Measurements from ENCODE around the gene HLA-DOB. TPM values are rescaled to one million over a fixed set of nuclear protein-coding genes. Genes with fewer than 3 reads are reported as not detected.

Gene HLA-DOB
- total RNA-seq, 2 experiments from 2014 or later, result 2.7 to 3.9 TPM

GRCh38 chr6:32840604-32841246 is 23.9 kb upstream of the HLA-DOB start:
- CTCF ChIA-PET, result interaction anchor here (0.9 to 11.5 kb wide), 7 partner anchors 10 to 143 kb away, joined by 3 to 318 read pairs (median 17); partner anchors contain the start of genes BRD2, PSMB9 and TAP1
- DNase-seq (peak; percentile 87), ATAC-seq (peak; percentile 3)
- H3K9me3 Mint-ChIP-seq (ENCODE audit: low read depth), result no peaks in the 10 kb centered on the region
- peak overlapping the region; percentile 95 for H3K27ac Mint-ChIP-seq
- peaks cover 71% of the 10 kb centered on the region for H3K36me3 Mint-ChIP-seq
- peaks cover 58% of the 10 kb centered on the region for H3K4me1 Mint-ChIP-seq
- no peaks in the 10 kb centered on the region for H3K27me3 Mint-ChIP-seq
- H3K4me3 Mint-ChIP-seq, result peak overlapping the region; percentile 86

- H3K27ac Mint-ChIP-seq, result peak overlapping the region; percentile 95
- H3K4me1 Mint-ChIP-seq, result peaks cover 67% of the 10 kb centered on the region
- no peaks in the 10 kb centered on the region for H3K27me3 Mint-ChIP-seq
- no peak for ATAC-seq
- H3K4me3 Mint-ChIP-seq, result no peak overlapping the region
- CTCF ChIA-PET, result interaction anchor here (1.0 to 11.5 kb wide), 22 partner anchors 11 to 660 kb away, joined by 3 to 318 read pairs (median 8); partner anchors contain the start of genes BRD2, HLA-DMA, PSMB9 and TAP1
- H3K36me3 Mint-ChIP-seq, result peaks cover 71% of the 10 kb centered on the region
- DNase-seq, result no peak
- H3K9me3 Mint-ChIP-seq (ENCODE audit: low read depth), result no peaks in the 10 kb centered on the region
These were observed 22.6 kb upstream of the HLA-DOB start for GRCh38 chr6:32839356-32839755.

GRCh38 chr6:32838114-32838958 is 21.5 kb upstream of the HLA-DOB start, which contains the start of gene TAP2:
TSS of gene TAP2 (minus strand) at chr6:32838739. CDS start at chr6:32838233, 506 bp downstream.
- Mint-ChIP-seq H3K9me3 (ENCODE audit: low read depth) (no peaks in the 10 kb centered on the region), H3K27me3 (no peaks in the 10 kb centered on the region), H3K4me1 (peaks cover 77% of the 10 kb centered on the region), H3K36me3 (peaks cover 77% of the 10 kb centered on the region), H3K4me3 (peak within 1 kb of the TSS; percentile 94), H3K27ac (peak within 1 kb of the TSS; percentile 95)
- DNase-seq (peak; percentile 98), ATAC-seq (peak; percentile 82)
- CTCF ChIA-PET, result interaction anchor here (0.6 to 11.5 kb wide), 41 partner anchors 10 to 659 kb away, joined by 3 to 318 read pairs (median 5); partner anchors contain the start of genes BRD2, HLA-DMA, HLA-DPB1 and PSMB9

GRCh38 chr6:32837651-32838113 is 20.9 kb upstream of the HLA-DOB start:
- CTCF ChIA-PET, result interaction anchor here (0.8 to 11.5 kb wide), 29 partner anchors 9 to 642 kb away, joined by 3 to 318 read pairs (median 6); partner anchors contain the start of genes BRD2, HLA-DMA, HLA-DPB1 and PSMB9
- DNase-seq (no peak), ATAC-seq (no peak)
- Mint-ChIP-seq H3K4me3 (peak overlapping the region; percentile 94), H3K27me3 (no peaks in the 10 kb centered on the region), H3K9me3 (ENCODE audit: low read depth) (no peaks in the 10 kb centered on the region), H3K4me1 (peaks cover 83% of the 10 kb centered on the region), H3K36me3 (peaks cover 77% of the 10 kb centered on the region), H3K27ac (peak overlapping the region; percentile 95)

GRCh38 chr6:32836873-32837272 is 20.1 kb upstream of the HLA-DOB start:
- ATAC-seq (no peak), DNase-seq (no peak)
- H3K4me3 Mint-ChIP-seq, result peak overlapping the region; percentile 94
- no peaks in the 10 kb centered on the region for H3K9me3 Mint-ChIP-seq (ENCODE audit: low read depth)
- H3K4me1 Mint-ChIP-seq, result peaks cover 85% of the 10 kb centered on the region
- peaks cover 74% of the 10 kb centered on the region for H3K36me3 Mint-ChIP-seq
- no peaks in the 10 kb centered on the region for H3K27me3 Mint-ChIP-seq
- CTCF ChIA-PET, result interaction anchor here (0.8 to 11.5 kb wide), 4 partner anchors 9 to 43 kb away, joined by 3 to 318 read pairs (median 154); partner anchors contain the start of genes PSMB9 and TAP1
- peak overlapping the region; percentile 95 for H3K27ac Mint-ChIP-seq

- H3K36me3 Mint-ChIP-seq, result peaks cover 75% of the 10 kb centered on the region
- CTCF ChIA-PET, result interaction anchor here (0.6 to 3.1 kb wide), 3 partner anchors 33 to 149 kb away, joined by 3 to 16 read pairs (median 3); no protein-coding TSS in a partner anchor
These were observed 18.5 kb upstream of the HLA-DOB start for GRCh38 chr6:32835167-32835893.

GRCh38 chr6:32833664-32834063 is 16.9 kb upstream of the HLA-DOB start:
- no peak for DNase-seq
- Mint-ChIP-seq H3K36me3 (peaks cover 84% of the 10 kb centered on the region), H3K27me3 (no peaks in the 10 kb centered on the region), H3K27ac (no peak overlapping the region), H3K9me3 (ENCODE audit: low read depth) (no peaks in the 10 kb centered on the region), H3K4me1 (peaks cover 73% of the 10 kb centered on the region), H3K4me3 (no peak overlapping the region)
- ATAC-seq, result no peak
- CTCF ChIA-PET, result interaction anchor here (3.1 kb wide), 1 partner anchor 34 kb away, joined by 16 read pairs; no protein-coding TSS in a partner anchor

More at GRCh38 chr6:32835167-32835893, 18.5 kb upstream of the HLA-DOB start:
- DNase-seq, result no peak
- ATAC-seq, result no peak
- Mint-ChIP-seq H3K27ac (peak overlapping the region; percentile 26), H3K4me3 (peak overlapping the region; percentile 34), H3K27me3 (no peaks in the 10 kb centered on the region), H3K4me1 (peaks cover 80% of the 10 kb centered on the region), H3K9me3 (ENCODE audit: low read depth) (no peaks in the 10 kb centered on the region)

- ATAC-seq, result no peak
- no peak overlapping the region for H3K4me3 Mint-ChIP-seq
These were observed 15.7 kb upstream of the HLA-DOB start for GRCh38 chr6:32832535-32832934.

GRCh38 chr6:32830936-32831335 is 14.1 kb upstream of the HLA-DOB start:
- Mint-ChIP-seq H3K4me1 (peaks cover 73% of the 10 kb centered on the region), H3K9me3 (ENCODE audit: low read depth) (no peaks in the 10 kb centered on the region), H3K27ac (no peak overlapping the region), H3K27me3 (no peaks in the 10 kb centered on the region), H3K36me3 (peaks cover 79% of the 10 kb centered on the region), H3K4me3 (no peak overlapping the region)
- CTCF ChIA-PET, result interaction anchor here (1.6 kb wide), 1 partner anchor 37 kb away, joined by 6 read pairs; no protein-coding TSS in a partner anchor
- ATAC-seq (no peak), DNase-seq (no peak)

More at GRCh38 chr6:32832535-32832934, 15.7 kb upstream of the HLA-DOB start:
- Mint-ChIP-seq H3K36me3 (peaks cover 92% of the 10 kb centered on the region), H3K27me3 (no peaks in the 10 kb centered on the region), H3K27ac (no peak overlapping the region), H3K4me1 (peaks cover 81% of the 10 kb centered on the region), H3K9me3 (ENCODE audit: low read depth) (no peaks in the 10 kb centered on the region)
- no peak for DNase-seq
- CTCF ChIA-PET, result interaction anchor here (0.9 to 1.5 kb wide), 3 partner anchors 11 to 152 kb away, joined by 3 to 5 read pairs (median 4); no protein-coding TSS in a partner anchor

GRCh38 chr6:32830017-32830416 is 13.2 kb upstream of the HLA-DOB start:
- H3K27ac Mint-ChIP-seq, result no peak overlapping the region
- ATAC-seq (no peak), DNase-seq (no peak)
- CTCF ChIA-PET, result interaction anchor here (1.6 to 3.1 kb wide), 2 partner anchors 8 to 38 kb away, joined by 6 to 20 read pairs; partner anchors contain the start of gene TAP2
- peaks cover 70% of the 10 kb centered on the region for H3K36me3 Mint-ChIP-seq
- peaks cover 64% of the 10 kb centered on the region for H3K4me1 Mint-ChIP-seq
- no peaks in the 10 kb centered on the region for H3K9me3 Mint-ChIP-seq (ENCODE audit: low read depth)
- no peak overlapping the region for H3K4me3 Mint-ChIP-seq
- no peaks in the 10 kb centered on the region for H3K27me3 Mint-ChIP-seq

GRCh38 chr6:32829495-32829894 is 12.7 kb upstream of the HLA-DOB start:
- no peaks in the 10 kb centered on the region for H3K9me3 Mint-ChIP-seq (ENCODE audit: low read depth)
- DNase-seq, result no peak
- no peak overlapping the region for H3K27ac Mint-ChIP-seq
- CTCF ChIA-PET, result interaction anchor here (1.2 to 3.1 kb wide), 3 partner anchors 8 to 39 kb away, joined by 4 to 20 read pairs (median 8); partner anchors contain the start of gene TAP2
- H3K4me1 Mint-ChIP-seq, result peaks cover 58% of the 10 kb centered on the region
- no peak overlapping the region for H3K4me3 Mint-ChIP-seq
- peaks cover 65% of the 10 kb centered on the region for H3K36me3 Mint-ChIP-seq
- no peaks in the 10 kb centered on the region for H3K27me3 Mint-ChIP-seq
- no peak for ATAC-seq

- peaks cover 35% of the 10 kb centered on the region for H3K4me1 Mint-ChIP-seq
- H3K9me3 Mint-ChIP-seq (ENCODE audit: low read depth), result no peaks in the 10 kb centered on the region
- CTCF ChIA-PET, result interaction anchor here (1.3 to 3.7 kb wide), 4 partner anchors 11 to 162 kb away, joined by 3 to 27 read pairs (median 14); partner anchors contain the start of gene TAP2
- DNase-seq (no peak), ATAC-seq (no peak)
- H3K36me3 Mint-ChIP-seq, result peaks cover 44% of the 10 kb centered on the region
- H3K27me3 Mint-ChIP-seq, result no peaks in the 10 kb centered on the region
- no peak overlapping the region for H3K27ac Mint-ChIP-seq
- H3K4me3 Mint-ChIP-seq, result no peak overlapping the region
These were observed 10.2 kb upstream of the HLA-DOB start for GRCh38 chr6:32827025-32827424.
